Memory B cell (primary cell): ENCODE results near the gene LRRC2.

Source experiments
- ATAC-seq: fragments of 150-1000 bp; cut with Tn5 transposase; 2 replicates; pipeline ENCODE4 v1.10.0; 2021; ENCODE audit warnings: low read depth, mild to moderate bottlenecking, moderate library complexity
- DNase-seq, 2 donors: peaks; one replicate each; pipeline ENCODE4 v3.0.0; 2022; ENCODE audit warnings: low spot score in 2 of 2
- H3K27ac Mint-ChIP-seq: one replicate; pipeline ENCODE4 v1.8.0; 2022; ENCODE audit warnings: mild to moderate bottlenecking, moderate library complexity, mixed read lengths
- H3K27me3 Mint-ChIP-seq: one replicate; pipeline ENCODE4 v1.8.0; 2022; ENCODE audit warnings: mixed read lengths
- H3K36me3 Mint-ChIP-seq: one replicate; pipeline ENCODE4 v1.8.0; 2022; ENCODE audit warnings: mild to moderate bottlenecking, mixed read lengths
- H3K4me1 Mint-ChIP-seq: one replicate; pipeline ENCODE4 v1.8.0; 2022; ENCODE audit warnings: mixed read lengths
- H3K4me3 Mint-ChIP-seq: one replicate; pipeline ENCODE4 v1.8.0; 2022; ENCODE audit warnings: mild to moderate bottlenecking, moderate library complexity, mixed read lengths
- H3K9me3 Mint-ChIP-seq: one replicate; pipeline ENCODE4 v1.8.0; 2022; ENCODE audit warnings: mixed read lengths

The LRRC2 gene

DNA sequence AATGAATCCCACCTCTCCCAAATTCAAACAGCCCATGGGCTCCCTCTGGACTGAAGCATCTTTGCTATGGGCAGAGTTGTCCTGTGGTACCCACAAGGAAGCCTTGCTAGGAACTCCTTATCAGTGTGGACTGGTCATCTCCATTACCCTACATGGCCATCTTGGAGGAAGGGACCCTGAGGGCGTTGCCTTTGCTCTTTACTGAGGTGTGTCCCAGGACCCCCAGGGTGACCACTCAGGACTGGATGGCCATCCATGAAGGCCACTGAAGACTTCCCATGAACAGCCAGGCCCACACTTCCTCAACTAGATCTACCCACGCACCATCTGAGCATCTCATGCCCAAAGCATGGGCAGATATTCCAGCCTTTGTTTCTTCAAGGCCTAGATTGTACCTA is 48.3 kb downstream of the LRRC2 start:
- ATAC-seq (no peak), DNase-seq (no peak)
- Mint-ChIP-seq H3K9me3 (no peaks in the 10 kb centered on the region), H3K4me1 (no peaks in the 10 kb centered on the region), H3K36me3 (no peaks in the 10 kb centered on the region), H3K27ac (no peak overlapping the region), H3K27me3 (no peaks in the 10 kb centered on the region), H3K4me3 (no peak overlapping the region)

DNA sequence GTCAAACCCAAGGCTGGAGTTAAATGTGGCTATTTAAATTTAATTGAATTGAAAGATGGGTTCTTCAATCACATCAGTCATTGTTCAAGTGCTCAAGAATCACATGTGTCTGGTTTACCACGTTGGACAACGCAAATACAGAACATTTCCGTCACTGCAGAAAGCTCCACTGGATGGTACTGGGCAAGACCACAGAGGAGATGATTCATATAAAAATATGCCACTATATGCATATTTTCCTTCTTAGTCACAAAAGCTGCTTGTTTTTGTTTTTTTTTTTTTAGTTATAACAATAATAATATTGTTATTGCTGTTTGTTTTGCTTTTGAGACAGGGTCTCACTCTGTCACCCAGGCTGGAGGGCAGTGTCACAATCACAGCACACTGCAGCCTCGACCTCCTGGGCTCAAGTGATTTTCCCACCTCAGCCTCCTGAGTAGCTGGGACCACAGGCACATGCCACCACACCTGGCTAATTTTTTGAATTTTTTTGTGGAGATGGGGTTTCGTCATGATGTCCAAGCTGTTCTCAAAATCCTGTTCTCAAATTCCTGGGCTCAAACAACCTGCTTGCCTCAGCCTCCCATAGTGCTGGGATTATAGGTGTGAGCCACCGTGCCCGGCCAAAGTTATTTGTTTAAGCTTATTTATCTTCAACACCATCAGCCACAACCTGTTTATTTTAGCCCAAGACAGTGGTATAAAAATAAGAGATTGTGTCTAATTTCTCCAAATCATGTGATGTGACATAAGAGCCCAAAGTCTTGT is 48.9 kb downstream of the LRRC2 start:
- no peak overlapping the region for H3K4me3 Mint-ChIP-seq
- peaks cover 1% of the 10 kb centered on the region for H3K27me3 Mint-ChIP-seq
- H3K36me3 Mint-ChIP-seq: no peaks in the 10 kb centered on the region
- H3K9me3 Mint-ChIP-seq: no peaks in the 10 kb centered on the region
- no peak for ATAC-seq
- DNase-seq: no peak
- H3K4me1 Mint-ChIP-seq: no peaks in the 10 kb centered on the region
- no peak overlapping the region for H3K27ac Mint-ChIP-seq

- ATAC-seq (no peak), DNase-seq (no peak)
- Mint-ChIP-seq H3K9me3 (no peaks in the 10 kb centered on the region), H3K27ac (no peak overlapping the region), H3K36me3 (no peaks in the 10 kb centered on the region), H3K4me3 (no peak overlapping the region), H3K27me3 (peaks cover 1% of the 10 kb centered on the region), H3K4me1 (no peaks in the 10 kb centered on the region)
Measured at GRCh38 chr3:46516521-46516920, 49.6 kb downstream of the LRRC2 start.

DNA sequence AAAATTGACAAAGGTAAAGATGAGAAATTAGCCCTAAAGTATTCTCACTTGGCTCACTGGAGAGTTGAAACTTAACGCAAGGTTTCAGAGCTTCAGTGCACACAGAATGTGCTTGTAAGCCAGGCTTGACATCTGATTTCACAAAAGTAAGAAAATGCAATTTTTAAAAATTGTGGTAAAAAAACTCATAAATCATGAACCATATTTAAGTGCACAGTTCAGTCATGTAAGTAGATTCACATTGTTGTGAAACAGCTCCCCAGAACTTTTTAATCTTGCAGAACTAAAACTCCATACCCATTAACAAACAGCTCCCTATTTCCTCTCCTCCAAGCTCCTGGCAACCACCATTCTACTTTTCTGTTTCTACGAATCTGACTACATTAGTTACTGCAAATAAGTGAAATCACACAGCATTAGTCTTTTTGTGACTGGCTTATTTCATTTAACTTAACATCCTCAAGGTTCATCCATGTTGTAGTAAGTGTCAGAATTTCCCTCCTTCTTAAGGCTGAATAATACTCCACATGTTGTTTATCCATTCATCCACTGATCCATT is 53.8 kb downstream of the LRRC2 start:
- Mint-ChIP-seq H3K27me3 (peaks cover 1% of the 10 kb centered on the region), H3K4me1 (peaks cover 3% of the 10 kb centered on the region), H3K36me3 (no peaks in the 10 kb centered on the region), H3K9me3 (no peaks in the 10 kb centered on the region), H3K4me3 (no peak overlapping the region), H3K27ac (no peak overlapping the region)
- ATAC-seq: no peak
- DNase-seq: no peak

- DNase-seq: no peak
Measured at GRCh38 chr3:46509661-46510187, 56.4 kb downstream of the LRRC2 start.

DNA sequence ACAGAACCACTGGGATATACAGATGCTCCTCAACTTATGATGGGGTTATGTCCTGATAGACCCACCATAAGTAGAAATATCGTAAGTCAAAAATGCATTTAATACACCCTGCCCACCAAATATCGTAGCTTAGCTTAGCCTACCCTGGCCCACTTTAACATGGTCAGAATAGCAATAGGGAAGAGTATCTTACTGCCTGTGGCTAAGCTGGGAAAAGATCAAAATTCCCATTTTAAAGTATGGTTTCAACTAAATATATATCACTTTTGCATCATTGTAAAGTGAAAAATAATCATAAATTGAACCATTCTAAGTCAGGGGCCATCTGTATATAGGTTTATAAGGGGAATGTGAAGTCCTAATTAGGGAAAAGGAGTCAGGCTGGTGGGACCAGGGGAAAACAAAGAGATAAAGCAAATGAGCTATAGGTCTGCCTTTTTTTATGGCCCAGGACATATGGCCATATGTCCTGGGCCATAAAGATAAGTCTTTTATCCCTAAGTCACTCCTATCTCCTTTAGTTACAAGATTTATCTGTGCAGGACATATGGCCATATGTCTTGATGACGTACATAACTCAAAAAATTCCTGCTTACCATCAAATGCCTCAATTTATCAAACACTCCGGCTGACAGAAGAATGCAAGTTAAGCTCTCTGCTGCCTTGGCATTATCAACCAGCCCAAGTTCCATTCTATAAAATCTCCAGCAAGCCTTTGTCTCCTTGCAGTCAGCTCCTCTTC is 57.1 kb downstream of the LRRC2 start:
- peaks cover 1% of the 10 kb centered on the region for H3K27me3 Mint-ChIP-seq
- no peak overlapping the region for H3K27ac Mint-ChIP-seq
- H3K4me3 Mint-ChIP-seq: no peak overlapping the region
- peaks cover 2% of the 10 kb centered on the region for H3K36me3 Mint-ChIP-seq
- DNase-seq (no peak), ATAC-seq (no peak)
- peaks cover 7% of the 10 kb centered on the region for H3K4me1 Mint-ChIP-seq
- H3K9me3 Mint-ChIP-seq: peaks cover 5% of the 10 kb centered on the region

More at GRCh38 chr3:46509661-46510187, 56.4 kb downstream of the LRRC2 start:
- Mint-ChIP-seq H3K4me1 (peaks cover 7% of the 10 kb centered on the region), H3K36me3 (peaks cover 2% of the 10 kb centered on the region), H3K27ac (no peak overlapping the region), H3K4me3 (no peak overlapping the region), H3K9me3 (peaks cover 5% of the 10 kb centered on the region), H3K27me3 (peaks cover 1% of the 10 kb centered on the region)
- no peak for ATAC-seq

GRCh38 chr3:46506526-46506925 is 59.6 kb downstream of the LRRC2 start:
- H3K4me1 Mint-ChIP-seq: peaks cover 9% of the 10 kb centered on the region
- DNase-seq (no peak), ATAC-seq (no peak)
- H3K36me3 Mint-ChIP-seq: peaks cover 2% of the 10 kb centered on the region
- peaks cover 5% of the 10 kb centered on the region for H3K9me3 Mint-ChIP-seq
- H3K4me3 Mint-ChIP-seq: no peak overlapping the region
- no peak overlapping the region for H3K27ac Mint-ChIP-seq
- H3K27me3 Mint-ChIP-seq: no peaks in the 10 kb centered on the region

GRCh38 chr3:46505953-46506352 is 60.1 kb downstream of the LRRC2 start:
- no peak for DNase-seq
- H3K27me3 Mint-ChIP-seq: no peaks in the 10 kb centered on the region
- peaks cover 5% of the 10 kb centered on the region for H3K9me3 Mint-ChIP-seq
- ATAC-seq: no peak
- no peak overlapping the region for H3K27ac Mint-ChIP-seq
- H3K4me3 Mint-ChIP-seq: no peak overlapping the region
- H3K4me1 Mint-ChIP-seq: peaks cover 12% of the 10 kb centered on the region
- peaks cover 2% of the 10 kb centered on the region for H3K36me3 Mint-ChIP-seq

DNA sequence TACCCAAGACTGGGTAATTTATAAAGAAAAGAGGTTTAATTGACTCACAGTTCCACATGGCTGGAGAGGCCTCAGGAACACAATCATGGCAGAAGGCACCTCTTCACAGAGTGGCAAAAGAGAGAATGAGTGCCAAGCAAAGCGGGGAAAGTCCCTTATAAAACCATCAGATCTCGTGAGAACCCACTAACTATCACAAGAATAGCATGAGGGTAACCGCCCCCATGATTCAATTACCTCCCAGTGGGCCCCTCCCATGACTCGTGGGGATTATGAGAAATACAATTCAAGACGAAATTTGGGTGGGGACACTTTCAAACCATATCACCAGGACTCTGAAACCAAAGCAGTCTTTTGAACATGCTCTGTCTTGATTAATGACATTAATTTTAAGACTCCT is 61.3 kb downstream of the LRRC2 start:
- H3K9me3 Mint-ChIP-seq: peaks cover 5% of the 10 kb centered on the region
- no peak overlapping the region for H3K4me3 Mint-ChIP-seq
- peaks cover 2% of the 10 kb centered on the region for H3K36me3 Mint-ChIP-seq
- ATAC-seq: peak; percentile 71
- H3K27me3 Mint-ChIP-seq: no peaks in the 10 kb centered on the region
- H3K27ac Mint-ChIP-seq: no peak overlapping the region
- peaks cover 14% of the 10 kb centered on the region for H3K4me1 Mint-ChIP-seq
- DNase-seq: no peak

DNA sequence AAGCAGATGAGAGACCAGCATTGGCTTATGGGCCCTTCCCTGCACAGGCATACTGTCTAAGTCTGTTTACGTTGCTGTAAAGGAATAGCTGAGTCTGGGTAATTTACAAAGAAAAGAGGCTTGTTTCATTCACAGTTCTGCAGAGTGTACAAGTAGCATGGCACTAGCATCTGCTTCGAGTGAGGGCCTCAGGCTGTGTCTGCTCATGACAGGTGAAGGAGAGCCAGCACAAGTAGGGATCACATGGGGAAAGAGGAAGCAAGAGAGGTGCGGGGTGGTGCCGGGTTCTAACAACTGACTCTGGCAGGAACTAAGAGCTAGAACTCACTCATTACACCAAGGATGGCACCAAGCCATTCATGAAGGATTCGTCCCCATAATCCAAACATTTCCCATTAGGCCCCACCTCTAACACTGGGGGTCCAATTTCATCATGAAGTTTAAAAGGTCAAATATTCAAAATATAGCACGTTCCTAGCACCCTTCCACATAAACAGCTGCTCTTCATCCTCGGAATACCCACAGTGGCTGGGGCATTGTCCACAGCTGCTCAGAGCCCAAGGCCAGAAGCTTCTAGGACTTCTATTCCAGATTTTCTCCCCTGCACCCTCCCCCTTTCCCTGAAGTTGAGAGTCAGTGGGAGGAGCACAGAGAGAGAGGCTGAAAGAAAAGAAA is 62.8 kb downstream of the LRRC2 start:
- Mint-ChIP-seq H3K4me3 (no peak overlapping the region), H3K27ac (no peak overlapping the region), H3K9me3 (peaks cover 5% of the 10 kb centered on the region), H3K4me1 (peaks cover 14% of the 10 kb centered on the region), H3K27me3 (no peaks in the 10 kb centered on the region), H3K36me3 (peaks cover 2% of the 10 kb centered on the region)
- DNase-seq (no peak), ATAC-seq (no peak)

DNA sequence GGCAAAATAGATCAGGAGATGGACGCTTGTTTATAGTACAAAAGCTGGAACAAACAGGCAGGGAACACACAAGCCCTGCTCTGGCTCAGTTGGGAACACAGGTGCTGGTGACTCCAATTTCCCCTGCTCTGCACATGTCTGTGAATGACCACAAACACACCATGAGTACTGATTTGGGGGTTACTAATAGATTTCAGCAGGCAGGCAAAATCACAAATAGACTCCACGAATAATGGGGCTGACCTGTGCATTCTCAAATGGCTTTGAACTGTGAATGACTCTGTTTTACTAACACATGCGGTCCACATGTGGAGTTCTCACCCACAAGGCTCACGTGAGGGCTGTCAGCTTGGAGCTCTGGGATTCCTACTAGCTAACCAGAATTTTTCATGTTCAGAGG is 64.4 kb downstream of the LRRC2 start:
- no peak overlapping the region for H3K27ac Mint-ChIP-seq
- ATAC-seq: no peak
- DNase-seq: no peak
- peaks cover 5% of the 10 kb centered on the region for H3K9me3 Mint-ChIP-seq
- H3K4me1 Mint-ChIP-seq: peaks cover 21% of the 10 kb centered on the region
- no peaks in the 10 kb centered on the region for H3K27me3 Mint-ChIP-seq
- no peak overlapping the region for H3K4me3 Mint-ChIP-seq
- peaks cover 2% of the 10 kb centered on the region for H3K36me3 Mint-ChIP-seq

DNA sequence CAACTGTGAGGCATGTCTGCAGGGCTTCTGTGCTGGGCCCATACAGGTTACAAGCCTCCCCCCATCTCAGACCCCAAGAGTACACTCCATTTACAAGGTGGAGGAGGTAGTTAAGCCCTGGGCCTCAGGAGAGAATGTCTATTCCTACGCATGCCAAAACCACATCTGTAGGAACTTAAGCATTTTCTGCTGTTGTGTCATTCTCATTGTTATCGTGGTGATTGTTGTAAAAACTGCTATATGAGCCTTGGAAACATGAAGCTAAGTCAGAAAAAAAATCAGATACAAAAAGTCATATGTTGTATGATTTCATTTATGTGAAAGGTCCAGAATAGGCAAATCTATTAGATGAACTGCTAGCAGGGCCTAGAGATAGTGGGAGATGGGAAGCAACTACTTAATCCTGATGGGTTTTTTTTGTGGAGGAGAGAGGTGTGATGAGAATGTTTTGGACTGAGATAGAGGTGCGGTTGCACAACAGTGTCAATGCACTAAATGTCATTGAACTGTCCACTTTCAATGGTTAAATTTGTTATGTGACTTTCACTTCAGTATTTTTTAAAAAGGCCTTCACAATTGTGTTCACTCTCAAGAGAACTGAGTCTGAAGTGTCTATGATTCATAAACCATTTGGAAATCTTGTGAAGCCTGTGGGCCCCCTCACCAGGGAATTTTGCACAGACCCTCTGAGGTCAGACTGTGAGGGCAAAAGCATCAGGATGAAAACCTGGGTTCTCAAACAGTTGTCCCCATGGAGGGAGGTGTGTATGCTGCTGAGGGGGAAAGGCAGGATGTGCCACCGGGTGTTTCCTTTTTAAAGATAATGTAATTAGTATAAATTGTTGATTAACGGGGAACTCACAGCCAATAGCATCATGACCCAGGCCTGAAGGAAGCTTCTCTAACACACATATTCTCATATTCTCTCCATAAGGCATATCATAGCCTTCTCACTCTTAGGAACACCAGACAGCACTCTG is 65.2 kb downstream of the LRRC2 start:
- peaks cover 2% of the 10 kb centered on the region for H3K36me3 Mint-ChIP-seq
- ATAC-seq (no peak), DNase-seq (no peak)
- no peak overlapping the region for H3K4me3 Mint-ChIP-seq
- no peak overlapping the region for H3K27ac Mint-ChIP-seq
- no peaks in the 10 kb centered on the region for H3K27me3 Mint-ChIP-seq
- peaks cover 5% of the 10 kb centered on the region for H3K9me3 Mint-ChIP-seq
- H3K4me1 Mint-ChIP-seq: peaks cover 24% of the 10 kb centered on the region

DNA sequence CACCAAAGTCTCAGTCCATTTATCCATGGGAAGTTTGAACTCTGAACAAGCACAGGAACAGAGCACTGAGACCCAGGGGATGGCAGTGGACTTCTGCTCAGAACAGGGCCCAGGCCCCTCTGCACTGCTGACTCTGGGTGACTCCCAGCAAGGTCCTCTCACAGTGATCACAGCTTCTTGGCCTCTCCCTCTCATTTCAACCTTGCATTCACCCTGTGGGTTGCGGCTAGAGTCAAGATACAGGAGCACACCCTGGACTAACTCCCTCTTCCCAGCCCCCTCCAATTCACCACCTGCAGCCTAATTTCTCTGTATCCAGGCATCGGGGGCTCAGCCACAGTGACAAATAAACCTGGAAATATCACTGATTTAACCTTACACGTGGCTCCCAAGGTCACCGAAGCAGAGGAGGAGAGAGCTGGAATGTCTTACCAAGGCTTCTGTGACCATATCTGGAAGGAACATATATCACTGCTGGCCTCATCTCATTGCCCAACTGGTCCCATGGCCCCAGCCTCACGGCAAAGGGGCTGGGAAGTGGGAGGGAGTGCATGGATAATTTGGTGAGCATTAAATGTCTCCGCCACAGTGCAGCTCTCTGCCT is 67.1 kb downstream of the LRRC2 start:
- no peak for ATAC-seq
- Mint-ChIP-seq H3K27me3 (no peaks in the 10 kb centered on the region), H3K36me3 (no peaks in the 10 kb centered on the region), H3K4me1 (peaks cover 20% of the 10 kb centered on the region), H3K4me3 (no peak overlapping the region), H3K9me3 (no peaks in the 10 kb centered on the region), H3K27ac (no peak overlapping the region)
- peak in 1 of 2 donors; percentile 6 for DNase-seq
